ENCODE data around the gene PDZRN4. TPM values are rescaled to one million over a fixed set of nuclear protein-coding genes. Genes with fewer than 3 reads are reported as not detected.
A peak's percentile ranks its signal among the peaks of the same experiment; 100 is the strongest.

PDZRN4 gene
- polyA plus RNA-seq, 1 donor from 2014 or later, result 46.7 TPM

DNA sequence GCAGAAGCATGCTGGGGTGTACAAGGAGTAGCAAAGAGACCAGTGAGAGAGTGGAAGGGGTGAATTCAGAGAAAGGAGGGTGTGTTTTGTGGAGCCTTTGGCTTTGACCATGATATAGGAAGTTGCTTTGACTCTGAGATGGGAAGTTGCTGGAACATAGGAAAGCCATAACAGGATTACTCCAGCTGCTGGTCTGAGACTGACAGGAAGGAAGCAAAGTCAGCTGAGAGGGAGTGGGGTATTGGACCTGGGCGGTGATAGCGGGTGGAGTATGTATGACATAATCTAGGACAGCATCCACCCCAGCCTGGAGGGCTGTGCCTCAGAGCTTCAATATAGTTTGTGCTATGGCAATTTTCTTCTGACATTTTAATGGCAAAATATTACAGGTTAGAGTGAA is 324.4 kb downstream of the PDZRN4 start:
- Histone ChIP-seq H3K9me2 (ENCODE audit: insufficient read depth, low read length) (no peaks in the 10 kb centered on the region), H4K20me1 (ENCODE audit: insufficient read depth) (no peaks in the 10 kb centered on the region), H3K4me2 (ENCODE audit: low read length) (no peak overlapping the region), H3K79me2 (replicated peaks; ENCODE audit: insufficient read depth, low read length) (no peaks in the 10 kb centered on the region), H2AFZ (ENCODE audit: low read depth, low read length) (no peak overlapping the region), H3K36me3 (ENCODE audit: insufficient read depth, low read length) (no peaks in the 10 kb centered on the region), H3K9ac (ENCODE audit: low read length) (no peak overlapping the region), H3F3A (ENCODE audit: insufficient read depth, low read length, poor library complexity, severe bottlenecking) (peaks cover 6% of the 10 kb centered on the region), H3K27ac (ENCODE audit: low read length) (peak overlapping the region; percentile 84), H3K9me3 (ENCODE audit: low read length) (no peaks in the 10 kb centered on the region), H3K27me3 (ENCODE audit: insufficient read depth, low read depth, low read length) (no peaks in the 10 kb centered on the region), H3K4me3 (ENCODE audit: low read length) (no peak overlapping the region)
- no peak for TF ChIP-seq EP300 (conservative IDR thresholded peaks at IDR 0.05; ENCODE audit: poor library complexity, severe bottlenecking)
- TF ChIP-seq POLR2AphosphoS5 (IDR thresholded peaks at IDR 0.05), result no peak
- no peak for TF ChIP-seq TAF1 (IDR thresholded peaks at IDR 0.05; ENCODE audit: low read depth)
- TF ChIP-seq, protein P1, sequence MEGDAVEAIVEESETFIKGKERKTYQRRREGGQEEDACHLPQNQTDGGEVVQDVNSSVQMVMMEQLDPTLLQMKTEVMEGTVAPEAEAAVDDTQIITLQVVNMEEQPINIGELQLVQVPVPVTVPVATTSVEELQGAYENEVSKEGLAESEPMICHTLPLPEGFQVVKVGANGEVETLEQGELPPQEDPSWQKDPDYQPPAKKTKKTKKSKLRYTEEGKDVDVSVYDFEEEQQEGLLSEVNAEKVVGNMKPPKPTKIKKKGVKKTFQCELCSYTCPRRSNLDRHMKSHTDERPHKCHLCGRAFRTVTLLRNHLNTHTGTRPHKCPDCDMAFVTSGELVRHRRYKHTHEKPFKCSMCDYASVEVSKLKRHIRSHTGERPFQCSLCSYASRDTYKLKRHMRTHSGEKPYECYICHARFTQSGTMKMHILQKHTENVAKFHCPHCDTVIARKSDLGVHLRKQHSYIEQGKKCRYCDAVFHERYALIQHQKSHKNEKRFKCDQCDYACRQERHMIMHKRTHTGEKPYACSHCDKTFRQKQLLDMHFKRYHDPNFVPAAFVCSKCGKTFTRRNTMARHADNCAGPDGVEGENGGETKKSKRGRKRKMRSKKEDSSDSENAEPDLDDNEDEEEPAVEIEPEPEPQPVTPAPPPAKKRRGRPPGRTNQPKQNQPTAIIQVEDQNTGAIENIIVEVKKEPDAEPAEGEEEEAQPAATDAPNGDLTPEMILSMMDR (IDR thresholded peaks at IDR 0.05; ENCODE audit: poor library complexity, severe bottlenecking), result no peak
- no peak for TF ChIP-seq MXI1 (conservative IDR thresholded peaks at IDR 0.05; ENCODE audit: poor library complexity, severe bottlenecking)
- TF ChIP-seq EZH2 (IDR thresholded peaks at IDR 0.05; ENCODE audit: borderline replicate concordance, insufficient read depth, low read length, poor library complexity, severe bottlenecking), result no peak
- no peak for TF ChIP-seq RAD21 (conservative IDR thresholded peaks at IDR 0.05)
- TF ChIP-seq, protein P2, sequence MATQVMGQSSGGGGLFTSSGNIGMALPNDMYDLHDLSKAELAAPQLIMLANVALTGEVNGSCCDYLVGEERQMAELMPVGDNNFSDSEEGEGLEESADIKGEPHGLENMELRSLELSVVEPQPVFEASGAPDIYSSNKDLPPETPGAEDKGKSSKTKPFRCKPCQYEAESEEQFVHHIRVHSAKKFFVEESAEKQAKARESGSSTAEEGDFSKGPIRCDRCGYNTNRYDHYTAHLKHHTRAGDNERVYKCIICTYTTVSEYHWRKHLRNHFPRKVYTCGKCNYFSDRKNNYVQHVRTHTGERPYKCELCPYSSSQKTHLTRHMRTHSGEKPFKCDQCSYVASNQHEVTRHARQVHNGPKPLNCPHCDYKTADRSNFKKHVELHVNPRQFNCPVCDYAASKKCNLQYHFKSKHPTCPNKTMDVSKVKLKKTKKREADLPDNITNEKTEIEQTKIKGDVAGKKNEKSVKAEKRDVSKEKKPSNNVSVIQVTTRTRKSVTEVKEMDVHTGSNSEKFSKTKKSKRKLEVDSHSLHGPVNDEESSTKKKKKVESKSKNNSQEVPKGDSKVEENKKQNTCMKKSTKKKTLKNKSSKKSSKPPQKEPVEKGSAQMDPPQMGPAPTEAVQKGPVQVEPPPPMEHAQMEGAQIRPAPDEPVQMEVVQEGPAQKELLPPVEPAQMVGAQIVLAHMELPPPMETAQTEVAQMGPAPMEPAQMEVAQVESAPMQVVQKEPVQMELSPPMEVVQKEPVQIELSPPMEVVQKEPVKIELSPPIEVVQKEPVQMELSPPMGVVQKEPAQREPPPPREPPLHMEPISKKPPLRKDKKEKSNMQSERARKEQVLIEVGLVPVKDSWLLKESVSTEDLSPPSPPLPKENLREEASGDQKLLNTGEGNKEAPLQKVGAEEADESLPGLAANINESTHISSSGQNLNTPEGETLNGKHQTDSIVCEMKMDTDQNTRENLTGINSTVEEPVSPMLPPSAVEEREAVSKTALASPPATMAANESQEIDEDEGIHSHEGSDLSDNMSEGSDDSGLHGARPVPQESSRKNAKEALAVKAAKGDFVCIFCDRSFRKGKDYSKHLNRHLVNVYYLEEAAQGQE (IDR thresholded peaks at IDR 0.05; ENCODE audit: borderline replicate concordance), result no peak
- TF ChIP-seq SMC3 (conservative IDR thresholded peaks at IDR 0.05; ENCODE audit: poor library complexity), result no peak

DNA sequence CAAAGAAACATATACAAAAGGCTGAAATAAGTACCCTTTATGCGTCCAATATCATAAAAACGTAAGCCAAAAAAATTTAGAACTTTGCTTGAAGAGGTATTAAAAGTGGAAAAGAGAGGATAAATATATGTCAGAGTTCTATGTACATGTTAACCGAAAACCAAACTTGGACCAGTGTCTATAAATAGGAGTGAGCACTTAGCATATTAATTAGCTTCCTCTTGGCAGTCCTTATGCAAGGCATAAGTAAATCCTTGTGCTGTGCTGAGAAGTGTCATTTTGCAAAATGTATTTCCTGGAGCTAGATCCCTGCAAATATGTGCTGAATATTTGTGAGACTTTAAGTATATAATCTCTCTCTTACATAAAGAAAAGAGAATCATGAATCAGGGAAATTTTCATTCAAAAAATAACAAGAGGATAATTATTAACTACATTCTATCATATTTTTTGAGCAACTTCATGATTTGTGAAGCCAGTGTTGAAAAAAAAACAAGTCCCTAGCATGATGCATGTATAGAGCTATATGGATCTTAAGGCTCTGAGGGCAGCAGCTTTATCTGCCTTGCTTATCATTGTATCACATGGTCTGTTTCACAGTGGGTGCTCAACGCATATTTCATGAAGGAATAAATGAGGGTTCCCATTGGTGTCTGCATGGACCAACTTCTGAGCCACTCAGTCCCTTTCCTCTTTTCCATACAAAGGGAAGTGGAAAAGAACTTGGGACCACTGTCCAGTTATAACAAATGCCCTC is 326.1 kb downstream of the PDZRN4 start:
- Histone ChIP-seq H3K4me2 (ENCODE audit: low read length) (no peak overlapping the region), H3F3A (ENCODE audit: insufficient read depth, low read length, poor library complexity, severe bottlenecking) (peaks cover 6% of the 10 kb centered on the region), H3K79me2 (replicated peaks; ENCODE audit: insufficient read depth, low read length) (no peaks in the 10 kb centered on the region), H3K9me2 (ENCODE audit: insufficient read depth, low read length) (no peaks in the 10 kb centered on the region), H3K27ac (ENCODE audit: low read length) (peak overlapping the region; percentile 6), H3K36me3 (ENCODE audit: insufficient read depth, low read length) (no peaks in the 10 kb centered on the region), H3K9me3 (ENCODE audit: low read length) (no peaks in the 10 kb centered on the region), H4K20me1 (ENCODE audit: insufficient read depth) (no peaks in the 10 kb centered on the region), H3K9ac (ENCODE audit: low read length) (no peak overlapping the region), H3K27me3 (ENCODE audit: insufficient read depth, low read depth, low read length) (no peaks in the 10 kb centered on the region), H2AFZ (ENCODE audit: low read depth, low read length) (no peak overlapping the region), H3K4me3 (ENCODE audit: low read length) (no peak overlapping the region)
- TF ChIP-seq, protein P2 (IDR thresholded peaks at IDR 0.05; ENCODE audit: borderline replicate concordance), result no peak
- TF ChIP-seq POLR2AphosphoS5 (IDR thresholded peaks at IDR 0.05) (no peak), TAF1 (IDR thresholded peaks at IDR 0.05; ENCODE audit: low read depth) (no peak), RAD21 (conservative IDR thresholded peaks at IDR 0.05) (no peak), EZH2 (IDR thresholded peaks at IDR 0.05; ENCODE audit: borderline replicate concordance, insufficient read depth, low read length, poor library complexity, severe bottlenecking) (no peak), MXI1 (conservative IDR thresholded peaks at IDR 0.05; ENCODE audit: poor library complexity, severe bottlenecking) (no peak), SMC3 (conservative IDR thresholded peaks at IDR 0.05; ENCODE audit: poor library complexity) (no peak), EP300 (conservative IDR thresholded peaks at IDR 0.05; ENCODE audit: poor library complexity, severe bottlenecking) (no peak)
- TF ChIP-seq, protein P1 (IDR thresholded peaks at IDR 0.05; ENCODE audit: poor library complexity, severe bottlenecking), result no peak
